Skin epidermis (tissue), 12 donors: ENCODE measurements around the gene PRKCH.

ENCODE experiments used
- H3K27ac ChIP-seq, 21 experiments: fragments of 200-600 bp; sonication (generic) in 11 of 21; one replicate each; pipeline ENCODE4 v1.5.0; 2020; ENCODE audit warnings: mild to moderate bottlenecking in 3 of 21, inconsistent platforms in 2 of 21, moderate library complexity in 2 of 21
- H3K4me3 ChIP-seq, 7 experiments: fragments of 200-600 bp; sonication (generic) in 2 of 7; one replicate each; pipeline ENCODE4 v1.5.0; 2020; ENCODE audit warnings: inconsistent platforms in 2 of 7, mild to moderate bottlenecking in 2 of 7, moderate library complexity in 1 of 7

The PRKCH gene

GRCh38 chr14:61512026-61512834 lies 190.9 kb downstream of the PRKCH start:
- Histone ChIP-seq H3K4me3 (no peak overlapping the region), H3K27ac (peak overlapping the region in 18 of 21 experiments; percentile 21 to 84 (median 61))

GRCh38 chr14:61513986-61514830 lies 192.8 kb downstream of the PRKCH start:
- H3K4me3 ChIP-seq = no peak overlapping the region
- peak overlapping the region in 9 of 21 experiments; percentile 19 to 84 (median 42) for H3K27ac ChIP-seq

GRCh38 chr14:61514927-61515326 lies 193.5 kb downstream of the PRKCH start:
- H3K4me3 ChIP-seq = no peak overlapping the region

GRCh38 chr14:61515436-61516117 lies 194.2 kb downstream of the PRKCH start:
- H3K4me3 ChIP-seq = no peak overlapping the region
- H3K27ac ChIP-seq = peak overlapping the region in 14 of 21 experiments; percentile 5 to 84 (median 44)

More at GRCh38 chr14:61514927-61515326, 193.5 kb downstream of the PRKCH start:
- H3K27ac ChIP-seq = peak overlapping the region in 6 of 21 experiments; percentile 29 to 84 (median 74)

- Histone ChIP-seq H3K4me3 (no peak overlapping the region), H3K27ac (peak overlapping the region in 14 of 21 experiments; percentile 8 to 79 (median 50))
These were observed 194.9 kb downstream of the PRKCH start for GRCh38 chr14:61516118-61516743.

- H3K4me3 ChIP-seq = no peak overlapping the region
- H3K27ac ChIP-seq = peak overlapping the region in 12 of 21 experiments; percentile 12 to 76 (median 38)
These were observed 195.7 kb downstream of the PRKCH start for GRCh38 chr14:61516964-61517653.

- H3K27ac ChIP-seq = peak overlapping the region in 9 of 21 experiments; percentile 6 to 76 (median 26)
- no peak overlapping the region for H3K4me3 ChIP-seq
These were observed 196.6 kb downstream of the PRKCH start for GRCh38 chr14:61517911-61518384.

GRCh38 chr14:61518403-61518802 lies 197.0 kb downstream of the PRKCH start:
- no peak overlapping the region for H3K27ac ChIP-seq

GRCh38 chr14:61519106-61519505 lies 197.7 kb downstream of the PRKCH start:
- no peak overlapping the region for H3K27ac ChIP-seq
- H3K4me3 ChIP-seq = no peak overlapping the region

More at GRCh38 chr14:61518403-61518802, 197.0 kb downstream of the PRKCH start:
- H3K4me3 ChIP-seq = no peak overlapping the region

- H3K4me3 ChIP-seq = no peak overlapping the region
- H3K27ac ChIP-seq = peak overlapping the region in 1 of 21 experiments; percentile 52
These were observed 198.4 kb downstream of the PRKCH start for GRCh38 chr14:61519735-61520134.

GRCh38 chr14:61520576-61520975 lies 199.2 kb downstream of the PRKCH start:
- Histone ChIP-seq H3K27ac (peak overlapping the region in 1 of 21 experiments; percentile 52), H3K4me3 (no peak overlapping the region)

GRCh38 chr14:61521773-61522172 lies 200.4 kb downstream of the PRKCH start:
- Histone ChIP-seq H3K27ac (peak overlapping the region in 4 of 21 experiments; percentile 7 to 49 (median 26)), H3K4me3 (no peak overlapping the region)

- Histone ChIP-seq H3K27ac (peak overlapping the region in 17 of 21 experiments; percentile 20 to 87 (median 77)), H3K4me3 (no peak overlapping the region)
These were observed 202.4 kb downstream of the PRKCH start for GRCh38 chr14:61523751-61524150.

GRCh38 chr14:61524211-61524806 lies 202.9 kb downstream of the PRKCH start:
- peak overlapping the region in 19 of 21 experiments; percentile 20 to 87 (median 73) for H3K27ac ChIP-seq

GRCh38 chr14:61524936-61525292 lies 203.5 kb downstream of the PRKCH start:
- H3K4me3 ChIP-seq = no peak overlapping the region
- peak overlapping the region in 20 of 21 experiments; percentile 20 to 87 (median 75) for H3K27ac ChIP-seq

More at GRCh38 chr14:61524211-61524806, 202.9 kb downstream of the PRKCH start:
- no peak overlapping the region for H3K4me3 ChIP-seq

GRCh38 chr14:61525293-61526011 lies 204.1 kb downstream of the PRKCH start:
- H3K27ac ChIP-seq = peak overlapping the region in 20 of 21 experiments; percentile 20 to 87 (median 76)
- H3K4me3 ChIP-seq = no peak overlapping the region
